Stomach (tissue), 4 donors: ENCODE measurements around the gene PTPRG.

ENCODE experiments used
- EP300 ChIP-seq: sonication (generic); formaldehyde crosslinking; IDR thresholded peaks from one replicate; pipeline ENCODE4 v1.6.1; 2017; ENCODE audit warnings: antibody characterized with exemption
- POLR2A ChIP-seq, 4 donors: fragments of 450-650 bp; IDR thresholded peaks; one replicate each; pipeline ENCODE4 v1.6.1; 2016; ENCODE audit warnings: antibody characterized with exemption in 4 of 4, control low read depth in 2 of 4, mild to moderate bottlenecking in 1 of 4, moderate library complexity in 1 of 4
- POLR2AphosphoS5 ChIP-seq, 3 donors: sonication (generic); formaldehyde crosslinking; IDR thresholded peaks; one replicate each; pipeline ENCODE4 v1.6.1; 2016; ENCODE audit warnings: antibody characterized with exemption in 3 of 3
- TF ChIP-seq, protein P1 (sequence below), 7 experiments: fragments of 450-650 bp in 4 of 7; fragments of 200-600 bp in 3 of 7; sonication (generic) in 3 of 7; IDR thresholded peaks; one replicate each; pipeline ENCODE4 v1.5.1; 2016 to 2019; ENCODE audit warnings: antibody characterized with exemption in 7 of 7, control low read depth in 2 of 7, mild to moderate bottlenecking in 1 of 7

DNA sequence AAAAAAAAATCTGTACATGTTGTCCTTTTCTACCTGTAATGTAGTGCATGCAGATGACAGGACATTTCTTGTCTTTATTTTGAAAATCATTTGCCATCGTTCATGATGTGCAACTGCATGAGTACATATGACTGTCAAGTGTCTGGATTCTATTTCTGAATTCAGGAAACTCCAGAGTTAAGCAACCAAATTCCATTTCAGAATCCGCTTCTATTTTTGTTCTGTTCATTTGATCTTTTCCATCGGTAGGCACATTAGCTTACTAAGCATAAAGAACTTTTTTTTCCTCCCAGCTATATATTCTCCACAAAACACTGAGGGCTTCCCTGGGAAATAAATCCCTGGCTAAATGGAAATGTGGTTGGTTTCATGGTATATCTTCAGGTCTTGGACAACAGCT lies 365.6 kb downstream of the PTPRG start:
- TF ChIP-seq, protein P1, sequence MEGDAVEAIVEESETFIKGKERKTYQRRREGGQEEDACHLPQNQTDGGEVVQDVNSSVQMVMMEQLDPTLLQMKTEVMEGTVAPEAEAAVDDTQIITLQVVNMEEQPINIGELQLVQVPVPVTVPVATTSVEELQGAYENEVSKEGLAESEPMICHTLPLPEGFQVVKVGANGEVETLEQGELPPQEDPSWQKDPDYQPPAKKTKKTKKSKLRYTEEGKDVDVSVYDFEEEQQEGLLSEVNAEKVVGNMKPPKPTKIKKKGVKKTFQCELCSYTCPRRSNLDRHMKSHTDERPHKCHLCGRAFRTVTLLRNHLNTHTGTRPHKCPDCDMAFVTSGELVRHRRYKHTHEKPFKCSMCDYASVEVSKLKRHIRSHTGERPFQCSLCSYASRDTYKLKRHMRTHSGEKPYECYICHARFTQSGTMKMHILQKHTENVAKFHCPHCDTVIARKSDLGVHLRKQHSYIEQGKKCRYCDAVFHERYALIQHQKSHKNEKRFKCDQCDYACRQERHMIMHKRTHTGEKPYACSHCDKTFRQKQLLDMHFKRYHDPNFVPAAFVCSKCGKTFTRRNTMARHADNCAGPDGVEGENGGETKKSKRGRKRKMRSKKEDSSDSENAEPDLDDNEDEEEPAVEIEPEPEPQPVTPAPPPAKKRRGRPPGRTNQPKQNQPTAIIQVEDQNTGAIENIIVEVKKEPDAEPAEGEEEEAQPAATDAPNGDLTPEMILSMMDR (IDR thresholded peaks at IDR 0.05): no peak
- TF ChIP-seq POLR2A (IDR thresholded peaks at IDR 0.05) (no peak), EP300 (no peak), POLR2AphosphoS5 (IDR thresholded peaks at IDR 0.05) (no peak)
